B cell (primary cell): Measurements from ENCODE around the gene MRM2.

Source experiments
- EZH2 ChIP-seq: IDR thresholded peaks from 2 replicates; pipeline ENCODE4 v1.6.1; 2012; ENCODE audit warnings: borderline replicate concordance, low read depth, mild to moderate bottlenecking, moderate library complexity, low read length; ENCODE audit not compliant: insufficient read depth, poor library complexity, severe bottlenecking
- TF ChIP-seq, protein P1 (sequence below): fragments of 200-600 bp; IDR thresholded peaks from one replicate; pipeline ENCODE4 v1.8.0; 2022; ENCODE audit warnings: antibody characterized with exemption, mild to moderate bottlenecking

DNA sequence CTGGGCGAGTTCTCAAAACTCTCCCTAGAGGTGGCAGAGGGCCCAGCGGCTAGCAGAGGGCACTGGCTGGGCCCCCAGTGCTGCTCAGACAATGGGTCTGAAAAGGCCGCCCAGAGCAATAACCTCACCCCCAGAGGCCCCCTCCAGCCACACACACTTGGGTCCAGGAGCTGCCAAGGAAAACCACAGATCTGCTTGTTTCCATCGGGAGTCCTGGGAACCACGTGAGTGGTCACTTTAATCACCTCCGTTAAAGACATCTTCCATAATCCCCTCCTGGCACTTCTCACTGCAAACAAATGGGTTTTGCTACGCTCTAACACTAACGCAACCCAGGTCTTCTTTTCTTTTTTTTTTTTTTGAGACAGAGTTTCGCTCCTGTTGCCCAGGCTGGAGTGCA lies 30.0 kb upstream of the MRM2 start:
- TF ChIP-seq, protein P1, sequence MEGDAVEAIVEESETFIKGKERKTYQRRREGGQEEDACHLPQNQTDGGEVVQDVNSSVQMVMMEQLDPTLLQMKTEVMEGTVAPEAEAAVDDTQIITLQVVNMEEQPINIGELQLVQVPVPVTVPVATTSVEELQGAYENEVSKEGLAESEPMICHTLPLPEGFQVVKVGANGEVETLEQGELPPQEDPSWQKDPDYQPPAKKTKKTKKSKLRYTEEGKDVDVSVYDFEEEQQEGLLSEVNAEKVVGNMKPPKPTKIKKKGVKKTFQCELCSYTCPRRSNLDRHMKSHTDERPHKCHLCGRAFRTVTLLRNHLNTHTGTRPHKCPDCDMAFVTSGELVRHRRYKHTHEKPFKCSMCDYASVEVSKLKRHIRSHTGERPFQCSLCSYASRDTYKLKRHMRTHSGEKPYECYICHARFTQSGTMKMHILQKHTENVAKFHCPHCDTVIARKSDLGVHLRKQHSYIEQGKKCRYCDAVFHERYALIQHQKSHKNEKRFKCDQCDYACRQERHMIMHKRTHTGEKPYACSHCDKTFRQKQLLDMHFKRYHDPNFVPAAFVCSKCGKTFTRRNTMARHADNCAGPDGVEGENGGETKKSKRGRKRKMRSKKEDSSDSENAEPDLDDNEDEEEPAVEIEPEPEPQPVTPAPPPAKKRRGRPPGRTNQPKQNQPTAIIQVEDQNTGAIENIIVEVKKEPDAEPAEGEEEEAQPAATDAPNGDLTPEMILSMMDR, result no peak
- TF ChIP-seq EZH2, result no peak
